Thoracic aorta (tissue), 2 donors: ENCODE results near the gene ACTN2. TPM values are rescaled to one million over a fixed set of nuclear protein-coding genes. Genes with fewer than 3 reads are reported as not detected.

ENCODE experiments used
- ATAC-seq: fragments of 150-250 bp; one replicate; pipeline ENCODE4 v1.8.0; 2017; ENCODE audit warnings: low read depth; ENCODE audit not compliant: insufficient number of reproducible peaks, low FRiP score
- DNase-seq: peaks from one replicate; pipeline ENCODE4 v3.0.0-alpha.2; 2020; ENCODE audit warnings: low spot score
- H3K27ac ChIP-seq, 2 donors: fragments of 200-600 bp; sonication (generic); 1 replicate in 1 of 2; 2 replicates in 1 of 2; pipeline ENCODE4 v1.5.1; 2016; ENCODE audit warnings: mild to moderate bottlenecking in 2 of 2, moderate library complexity in 2 of 2
- H3K27me3 ChIP-seq: fragments of 200-600 bp; sonication (generic); replicated peaks from 2 replicates; pipeline ENCODE4 v1.6.0; 2016; ENCODE audit warnings: mild to moderate bottlenecking; ENCODE audit not compliant: insufficient read depth
- H3K36me3 ChIP-seq: fragments of 200-600 bp; sonication (generic); one replicate; pipeline ENCODE4 v1.5.1; 2016
- H3K4me1 ChIP-seq, 2 donors: fragments of 200-600 bp; sonication (generic); 1 replicate in 1 of 2; 2 replicates in 1 of 2; pipeline versions ENCODE4 v1.5.1 to v1.6.0; 2016; ENCODE audit warnings: low read depth in 2 of 2, mild to moderate bottlenecking in 1 of 2; ENCODE audit not compliant: control insufficient read depth in 1 of 2
- H3K4me3 ChIP-seq: fragments of 200-600 bp; sonication (generic); 2 replicates; pipeline ENCODE4 v1.5.1; 2016; ENCODE audit warnings: mild to moderate bottlenecking
- H3K9me3 ChIP-seq: fragments of 200-600 bp; sonication (generic); 2 replicates; pipeline ENCODE4 v1.5.1; 2016
- total RNA-seq, 2 donors: library from RNA; depleted of rRNA; stranded (reverse); fragments of >200 nt; gene quantifications; one replicate each; pipeline versions ENCODE4 v1.1.0 to v1.2.3, GENCODE V29; 2016
- TF ChIP-seq, protein P1 (sequence below): fragments of 200-600 bp; sonication (generic); IDR thresholded peaks from one replicate; pipeline ENCODE4 v1.5.1; 2019; ENCODE audit warnings: antibody characterized with exemption

Gene ACTN2
- total RNA-seq, 2 donors from 2014 or later = 32.2 to 52.9 TPM

- H3K9me3 ChIP-seq = no peaks in the 10 kb centered on the region
- no peaks in the 10 kb centered on the region for H3K27me3 ChIP-seq
- TF ChIP-seq, protein P1, sequence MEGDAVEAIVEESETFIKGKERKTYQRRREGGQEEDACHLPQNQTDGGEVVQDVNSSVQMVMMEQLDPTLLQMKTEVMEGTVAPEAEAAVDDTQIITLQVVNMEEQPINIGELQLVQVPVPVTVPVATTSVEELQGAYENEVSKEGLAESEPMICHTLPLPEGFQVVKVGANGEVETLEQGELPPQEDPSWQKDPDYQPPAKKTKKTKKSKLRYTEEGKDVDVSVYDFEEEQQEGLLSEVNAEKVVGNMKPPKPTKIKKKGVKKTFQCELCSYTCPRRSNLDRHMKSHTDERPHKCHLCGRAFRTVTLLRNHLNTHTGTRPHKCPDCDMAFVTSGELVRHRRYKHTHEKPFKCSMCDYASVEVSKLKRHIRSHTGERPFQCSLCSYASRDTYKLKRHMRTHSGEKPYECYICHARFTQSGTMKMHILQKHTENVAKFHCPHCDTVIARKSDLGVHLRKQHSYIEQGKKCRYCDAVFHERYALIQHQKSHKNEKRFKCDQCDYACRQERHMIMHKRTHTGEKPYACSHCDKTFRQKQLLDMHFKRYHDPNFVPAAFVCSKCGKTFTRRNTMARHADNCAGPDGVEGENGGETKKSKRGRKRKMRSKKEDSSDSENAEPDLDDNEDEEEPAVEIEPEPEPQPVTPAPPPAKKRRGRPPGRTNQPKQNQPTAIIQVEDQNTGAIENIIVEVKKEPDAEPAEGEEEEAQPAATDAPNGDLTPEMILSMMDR = no peak
- ATAC-seq (peak; percentile 100), DNase-seq (peak; percentile 98)
- H3K36me3 ChIP-seq = no peaks in the 10 kb centered on the region
- peak within 1 kb of the TSS; percentile 95 for H3K4me3 ChIP-seq
- H3K4me1 ChIP-seq = peaks cover 15 to 31% of the 10 kb centered on the region in 2 donors
- H3K27ac ChIP-seq = peak within 1 kb of the TSS; percentile 89 to 90
Measured at GRCh38 chr1:236795035-236795756, 108.9 kb downstream of the ACTN2 start, which contains the start of gene MTR. Gene MTR, plus strand, starts transcription at chr1:236795292. Its CDS starts 412 bp downstream, at chr1:236795704.

DNA sequence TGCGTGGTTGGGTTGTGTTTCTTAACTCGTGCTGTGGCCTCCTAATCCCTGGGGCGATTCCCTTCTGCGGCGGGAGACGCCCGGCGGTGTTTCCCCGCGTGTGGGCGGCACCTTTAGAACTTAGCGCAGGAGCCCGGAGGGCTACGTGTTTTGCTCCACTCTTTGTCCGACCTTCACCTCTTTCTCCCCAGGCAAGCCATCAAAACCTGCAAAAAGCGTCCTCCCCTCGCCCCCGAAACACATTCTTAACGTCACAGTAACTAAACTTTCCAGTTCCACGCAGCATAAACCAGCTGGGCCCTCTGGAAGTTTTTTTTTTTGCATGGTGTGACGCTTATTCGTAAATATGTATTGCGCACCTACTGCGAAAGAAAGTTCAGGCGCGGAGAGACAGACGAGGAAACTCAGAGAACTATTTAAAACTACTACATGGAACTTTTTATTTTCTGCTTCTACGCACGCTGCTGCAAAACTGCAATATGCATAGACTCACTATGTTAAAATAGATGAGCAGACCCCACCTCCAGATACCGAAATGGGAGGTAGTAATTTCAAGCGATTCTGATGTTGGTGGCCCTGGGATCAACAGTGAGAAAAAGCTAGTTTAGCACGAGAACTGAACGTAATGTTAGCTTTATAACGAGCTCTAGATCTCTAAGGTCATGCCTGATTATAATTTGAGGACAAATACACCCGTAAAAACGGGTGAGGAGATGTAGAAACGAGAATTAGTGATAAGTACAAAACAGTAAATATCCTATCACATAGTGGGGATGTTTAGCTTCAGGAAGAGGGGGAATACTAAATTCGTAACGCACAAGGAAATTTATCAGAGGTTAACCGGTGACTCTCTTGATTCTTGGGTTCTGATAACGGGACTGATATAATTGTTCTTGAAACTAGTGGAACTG, 109.7 kb downstream of the ACTN2 start:
- no peaks in the 10 kb centered on the region for H3K9me3 ChIP-seq
- peak overlapping the region; percentile 95 for H3K4me3 ChIP-seq
- TF ChIP-seq, protein P1 = no peak
- DNase-seq = no peak
- no peak for ATAC-seq
- no peaks in the 10 kb centered on the region for H3K27me3 ChIP-seq
- peaks cover 15 to 31% of the 10 kb centered on the region in 2 donors for H3K4me1 ChIP-seq
- peak overlapping the region; percentile 89 to 90 for H3K27ac ChIP-seq
- no peaks in the 10 kb centered on the region for H3K36me3 ChIP-seq

- Histone ChIP-seq H3K27ac (no peak overlapping the region), H3K27me3 (no peaks in the 10 kb centered on the region), H3K4me1 (peaks cover 15 to 31% of the 10 kb centered on the region in 2 donors), H3K9me3 (no peaks in the 10 kb centered on the region), H3K4me3 (no peak overlapping the region), H3K36me3 (no peaks in the 10 kb centered on the region)
- DNase-seq (no peak), ATAC-seq (no peak)
- TF ChIP-seq, protein P1 = no peak
Measured at GRCh38 chr1:236799001-236799400, 112.7 kb downstream of the ACTN2 start.

GRCh38 chr1:236800002-236800620, 113.8 kb downstream of the ACTN2 start:
- Histone ChIP-seq H3K4me1 (peaks cover 15 to 26% of the 10 kb centered on the region in 2 donors), H3K27me3 (no peaks in the 10 kb centered on the region), H3K4me3 (no peak overlapping the region), H3K27ac (no peak overlapping the region), H3K36me3 (peaks cover 3% of the 10 kb centered on the region), H3K9me3 (no peaks in the 10 kb centered on the region)
- ATAC-seq (no peak), DNase-seq (no peak)
- TF ChIP-seq, protein P1 = no peak
